ENCODE measurements around the gene ADAMTS8.

ADAMTS8 gene

GRCh38 chr11:130424613-130425140, 3.7 kb downstream of the ADAMTS8 start:
- H3K36me3 ChIP-seq (replicated peaks in 1 of 2; ENCODE audit: control insufficient read depth in 2 of 2, insufficient read depth in 2 of 2, low read length in 2 of 2): no peaks in the 10 kb centered on the region
- no peak overlapping the region for H2AFZ ChIP-seq (ENCODE audit: low read length)
- no peak overlapping the region for H2BK5ac ChIP-seq (ENCODE audit: low read length)
- H3K18ac ChIP-seq (ENCODE audit: low read length): no peak overlapping the region
- H3K9ac ChIP-seq (ENCODE audit: low read depth, low read length, poor library complexity): no peak overlapping the region
- no peak overlapping the region for H3K27ac ChIP-seq (replicated peaks; ENCODE audit: low read length)
- peaks cover 0 to 2% of the 10 kb centered on the region in 2 donors for H3K4me1 ChIP-seq (ENCODE audit: control insufficient read depth in 2 of 2, insufficient read depth in 1 of 2, low read depth in 1 of 2, low read length in 2 of 2)
- H3K79me1 ChIP-seq (ENCODE audit: low read depth, low read length): no peaks in the 10 kb centered on the region
- WGBS, 2 donors (ENCODE audit: extremely low coverage in 2 of 2, insufficient read length in 2 of 2, insufficient replicate concordance in 1 of 2): no CpG with 5 or more reads among the region's 14 CpGs
- DNase-seq (ENCODE audit: low spot score): no peak
- H3K4me3 ChIP-seq (ENCODE audit: low read length in 2 of 2): no peak overlapping the region
- H2BK12ac ChIP-seq (ENCODE audit: low read length): no peak overlapping the region
- peak overlapping the region; percentile 20 for H3K23ac ChIP-seq (ENCODE audit: low read depth, low read length, poor library complexity)
- peaks cover 8 to 93% (median 39%) of the 10 kb centered on the region in 3 experiments for H3K27me3 ChIP-seq (ENCODE audit: control insufficient read depth in 3 of 3, insufficient read depth in 3 of 3, low read depth in 1 of 3, low read length in 3 of 3)
- H2AK5ac ChIP-seq (ENCODE audit: low read depth, low read length): peak overlapping the region; percentile 64
- H3K4ac ChIP-seq (ENCODE audit: low read length): no peak overlapping the region
- no peak overlapping the region for H3K4me2 ChIP-seq (ENCODE audit: insufficient read depth, low read length, poor library complexity, severe bottlenecking)
- peak overlapping the region; percentile 12 for H2BK120ac ChIP-seq (ENCODE audit: low read depth, low read length)
- H4K8ac ChIP-seq (ENCODE audit: low read depth, low read length): no peak overlapping the region
- no peak overlapping the region for H2BK15ac ChIP-seq (ENCODE audit: low read length)
- H3K14ac ChIP-seq (ENCODE audit: low read length): no peak overlapping the region
- no peak overlapping the region for H4K91ac ChIP-seq (ENCODE audit: low read depth, low read length, poor library complexity)
- no peaks in the 10 kb centered on the region for H3K9me3 ChIP-seq (replicated peaks in 1 of 2; ENCODE audit: control insufficient read depth in 2 of 2, insufficient read depth in 1 of 2, low read depth in 1 of 2, low read length in 2 of 2)

DNA sequence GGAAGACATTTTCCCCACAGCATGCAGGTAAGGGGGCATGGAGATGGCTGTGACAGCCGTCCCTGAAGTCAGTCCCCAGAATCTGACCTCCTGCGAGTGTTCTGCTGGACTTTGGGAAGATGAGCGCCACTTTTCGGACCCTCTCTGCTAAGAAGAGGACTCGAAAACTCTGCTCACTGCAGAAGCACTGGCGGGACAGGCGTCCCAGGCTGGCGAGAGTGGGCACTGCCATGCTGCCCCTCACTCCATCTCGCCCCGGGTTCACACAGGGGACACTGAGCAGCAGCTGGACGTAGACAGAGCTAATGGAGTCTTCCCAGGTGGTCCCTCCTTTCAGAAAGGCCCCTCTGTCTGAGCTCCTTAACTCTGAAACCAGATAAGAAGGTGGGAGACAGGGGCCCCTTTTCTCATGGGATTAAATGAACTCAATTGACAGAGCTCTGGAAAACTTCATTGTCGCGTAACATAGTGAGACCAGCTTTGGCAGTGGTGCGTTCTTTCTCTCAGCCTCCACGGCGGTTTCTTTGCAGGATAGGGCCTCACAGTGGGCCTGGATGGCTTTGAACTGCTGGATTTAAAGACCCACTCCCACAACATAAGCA, 4.8 kb downstream of the ADAMTS8 start:
- no CpG with 5 or more reads among the region's 16 CpGs for WGBS, 2 donors (ENCODE audit: extremely low coverage in 2 of 2, insufficient read length in 2 of 2, insufficient replicate concordance in 1 of 2)

GRCh38 chr11:130422251-130422995, 6.0 kb downstream of the ADAMTS8 start:
- Histone ChIP-seq H3K36me3 (replicated peaks in 1 of 2; ENCODE audit: control insufficient read depth in 2 of 2, insufficient read depth in 2 of 2, low read length in 2 of 2) (no peaks in the 10 kb centered on the region), H3K9me3 (replicated peaks in 1 of 2; ENCODE audit: control insufficient read depth in 2 of 2, insufficient read depth in 1 of 2, low read depth in 1 of 2, low read length in 2 of 2) (no peaks in the 10 kb centered on the region), H3K4me1 (ENCODE audit: control insufficient read depth in 2 of 2, insufficient read depth in 1 of 2, low read depth in 1 of 2, low read length in 2 of 2) (peaks cover 0 to 2% of the 10 kb centered on the region in 2 donors), H2BK120ac (ENCODE audit: low read depth, low read length) (no peak overlapping the region), H4K91ac (ENCODE audit: low read depth, low read length, poor library complexity) (no peak overlapping the region), H2BK15ac (ENCODE audit: low read length) (no peak overlapping the region), H3K27me3 (ENCODE audit: control insufficient read depth in 3 of 3, insufficient read depth in 3 of 3, low read depth in 1 of 3, low read length in 3 of 3) (peaks cover 2 to 82% (median 17%) of the 10 kb centered on the region in 3 experiments), H3K4ac (ENCODE audit: low read length) (no peak overlapping the region), H3K23ac (ENCODE audit: low read depth, low read length, poor library complexity) (no peak overlapping the region), H2BK5ac (ENCODE audit: low read length) (no peak overlapping the region), H3K18ac (ENCODE audit: low read length) (no peak overlapping the region), H4K8ac (ENCODE audit: low read depth, low read length) (no peak overlapping the region), H2AK5ac (ENCODE audit: low read depth, low read length) (no peak overlapping the region), H3K4me3 (ENCODE audit: low read length in 2 of 2) (no peak overlapping the region), H2AFZ (ENCODE audit: low read length) (no peak overlapping the region), H3K27ac (replicated peaks; ENCODE audit: low read length) (no peak overlapping the region), H3K14ac (ENCODE audit: low read length) (no peak overlapping the region), H2BK12ac (ENCODE audit: low read length) (no peak overlapping the region), H3K4me2 (ENCODE audit: insufficient read depth, low read length, poor library complexity, severe bottlenecking) (no peak overlapping the region), H3K79me1 (ENCODE audit: low read depth, low read length) (no peaks in the 10 kb centered on the region), H3K9ac (ENCODE audit: low read depth, low read length, poor library complexity) (no peak overlapping the region)
- no peak for DNase-seq (ENCODE audit: low spot score)
- no CpG with 5 or more reads among the region's 22 CpGs for WGBS, 2 donors (ENCODE audit: extremely low coverage in 2 of 2, insufficient read length in 2 of 2, insufficient replicate concordance in 1 of 2)

More for the DNA sequence above, 4.8 kb downstream of the ADAMTS8 start:
- Histone ChIP-seq H2BK5ac (ENCODE audit: low read length) (no peak overlapping the region), H3K4me3 (ENCODE audit: low read length in 2 of 2) (no peak overlapping the region), H4K91ac (ENCODE audit: low read depth, low read length, poor library complexity) (no peak overlapping the region), H3K9ac (ENCODE audit: low read depth, low read length, poor library complexity) (no peak overlapping the region), H4K8ac (ENCODE audit: low read depth, low read length) (no peak overlapping the region), H2BK12ac (ENCODE audit: low read length) (no peak overlapping the region), H3K4ac (ENCODE audit: low read length) (no peak overlapping the region), H3K4me2 (ENCODE audit: insufficient read depth, low read length, poor library complexity, severe bottlenecking) (no peak overlapping the region), H3K27me3 (ENCODE audit: control insufficient read depth in 3 of 3, insufficient read depth in 3 of 3, low read depth in 1 of 3, low read length in 3 of 3) (peaks cover 6 to 88% (median 28%) of the 10 kb centered on the region in 3 experiments), H2BK120ac (ENCODE audit: low read depth, low read length) (no peak overlapping the region), H3K23ac (ENCODE audit: low read depth, low read length, poor library complexity) (no peak overlapping the region), H3K79me1 (ENCODE audit: low read depth, low read length) (no peaks in the 10 kb centered on the region), H3K4me1 (ENCODE audit: control insufficient read depth in 2 of 2, insufficient read depth in 1 of 2, low read depth in 1 of 2, low read length in 2 of 2) (peaks cover 0 to 2% of the 10 kb centered on the region in 2 donors), H3K18ac (ENCODE audit: low read length) (no peak overlapping the region), H3K27ac (replicated peaks; ENCODE audit: low read length) (no peak overlapping the region), H2AK5ac (ENCODE audit: low read depth, low read length) (peak overlapping the region; percentile 64), H2AFZ (ENCODE audit: low read length) (no peak overlapping the region), H3K9me3 (replicated peaks in 1 of 2; ENCODE audit: control insufficient read depth in 2 of 2, insufficient read depth in 1 of 2, low read depth in 1 of 2, low read length in 2 of 2) (no peaks in the 10 kb centered on the region), H3K14ac (ENCODE audit: low read length) (no peak overlapping the region), H2BK15ac (ENCODE audit: low read length) (no peak overlapping the region), H3K36me3 (replicated peaks in 1 of 2; ENCODE audit: control insufficient read depth in 2 of 2, insufficient read depth in 2 of 2, low read length in 2 of 2) (no peaks in the 10 kb centered on the region)
- DNase-seq (ENCODE audit: low spot score): no peak

DNA sequence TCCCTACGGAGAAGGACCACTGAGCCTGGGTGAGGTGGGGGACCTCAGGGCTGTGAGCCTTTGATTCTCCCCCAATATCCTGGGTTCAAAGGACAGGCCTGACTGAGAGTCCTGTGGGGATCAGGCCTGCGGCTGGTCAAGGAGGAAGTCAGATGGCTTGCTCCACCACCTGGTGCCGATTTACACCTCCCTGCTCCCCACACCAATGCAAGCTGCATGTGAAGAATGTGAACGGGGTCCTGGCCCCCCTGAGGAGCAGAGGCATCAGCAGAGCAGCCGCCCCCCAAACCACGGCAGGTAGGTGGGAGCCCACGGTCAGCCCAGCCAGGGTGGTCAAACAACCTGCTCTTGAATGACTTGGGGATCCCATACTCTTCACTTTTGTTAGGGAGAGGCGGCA, 6.7 kb downstream of the ADAMTS8 start:
- Histone ChIP-seq H2AK5ac (ENCODE audit: low read depth, low read length) (peak overlapping the region; percentile 67), H3K4me3 (ENCODE audit: low read length in 2 of 2) (no peak overlapping the region), H2AFZ (ENCODE audit: low read length) (no peak overlapping the region), H3K9me3 (replicated peaks in 1 of 2; ENCODE audit: control insufficient read depth in 2 of 2, insufficient read depth in 1 of 2, low read depth in 1 of 2, low read length in 2 of 2) (no peaks in the 10 kb centered on the region), H3K27me3 (ENCODE audit: control insufficient read depth in 3 of 3, insufficient read depth in 3 of 3, low read depth in 1 of 3, low read length in 3 of 3) (peaks cover 0 to 78% (median 10%) of the 10 kb centered on the region in 3 experiments), H2BK15ac (ENCODE audit: low read length) (no peak overlapping the region), H2BK12ac (ENCODE audit: low read length) (no peak overlapping the region), H4K8ac (ENCODE audit: low read depth, low read length) (no peak overlapping the region), H3K9ac (ENCODE audit: low read depth, low read length, poor library complexity) (no peak overlapping the region), H3K4ac (ENCODE audit: low read length) (no peak overlapping the region), H3K23ac (ENCODE audit: low read depth, low read length, poor library complexity) (no peak overlapping the region), H3K18ac (ENCODE audit: low read length) (no peak overlapping the region), H3K4me1 (ENCODE audit: control insufficient read depth in 2 of 2, insufficient read depth in 1 of 2, low read depth in 1 of 2, low read length in 2 of 2) (peaks cover 0 to 3% of the 10 kb centered on the region in 2 donors), H3K14ac (ENCODE audit: low read length) (no peak overlapping the region), H3K79me1 (ENCODE audit: low read depth, low read length) (no peaks in the 10 kb centered on the region), H3K36me3 (replicated peaks in 1 of 2; ENCODE audit: control insufficient read depth in 2 of 2, insufficient read depth in 2 of 2, low read length in 2 of 2) (no peaks in the 10 kb centered on the region), H3K27ac (replicated peaks; ENCODE audit: low read length) (no peak overlapping the region), H4K91ac (ENCODE audit: low read depth, low read length, poor library complexity) (no peak overlapping the region), H2BK120ac (ENCODE audit: low read depth, low read length) (no peak overlapping the region), H2BK5ac (ENCODE audit: low read length) (no peak overlapping the region), H3K4me2 (ENCODE audit: insufficient read depth, low read length, poor library complexity, severe bottlenecking) (no peak overlapping the region)
- no peak for DNase-seq (ENCODE audit: low spot score)
- no CpG with 5 or more reads among the region's 8 CpGs for WGBS, 2 donors (ENCODE audit: extremely low coverage in 2 of 2, insufficient read length in 2 of 2, insufficient replicate concordance in 1 of 2)
